Muscle of leg (tissue), 11 donors: ENCODE data around the gene LGALS3BP. TPM values are rescaled to one million over a fixed set of nuclear protein-coding genes. Genes with fewer than 3 reads are reported as not detected.
"Not testable (repeated sequence)": the region's sequence is repeated elsewhere in the genome, so short reads cannot be mapped to it uniquely, and the experiment has no call there.

Source experiments
- DNase-seq: peaks from one replicate; pipeline ENCODE4 v3.0.0; 2013
- H3K27ac ChIP-seq: one replicate; pipeline ENCODE4 v1.5.1; 2013; ENCODE audit warnings: mild to moderate bottlenecking, low read length, control low read depth
- H3K27me3 ChIP-seq: one replicate; pipeline ENCODE4 v1.6.1; 2013; ENCODE audit warnings: low read length; ENCODE audit not compliant: control insufficient read depth, insufficient read depth
- H3K36me3 ChIP-seq: one replicate; pipeline ENCODE4 v1.6.1; 2013; ENCODE audit warnings: low read length; ENCODE audit not compliant: control insufficient read depth, insufficient read depth
- H3K4me1 ChIP-seq: one replicate; pipeline ENCODE4 v1.6.1; 2013; ENCODE audit warnings: low read length; ENCODE audit not compliant: control insufficient read depth, insufficient read depth
- H3K4me3 ChIP-seq: one replicate; pipeline ENCODE4 v1.5.1; 2013; ENCODE audit warnings: low read length, control low read depth
- H3K9me3 ChIP-seq: replicated peaks from 2 replicates; pipeline ENCODE4 v1.6.1; 2013; ENCODE audit warnings: low read depth, low read length; ENCODE audit not compliant: control insufficient read depth
- WGBS: methylation state at CpG from one replicate; pipeline ENCODE4 v1.1.5; 2013; ENCODE audit warnings: missing lambda C conversion rate; ENCODE audit not compliant: insufficient coverage; 5-methylcytosine and 5-hydroxymethylcytosine counted together
- polyA plus RNA-seq, 8 donors: library from polyadenylated mRNA; unstranded; fragments of 120-200 nt; gene quantifications; one replicate each; pipeline versions ENCODE4 v1.2.1 to v1.2.3, GENCODE V29; 2013; ENCODE audit warnings: inconsistent platforms in 1 of 8, low replicate concordance in 1 of 8; ENCODE audit not compliant: insufficient read length in 8 of 8, insufficient read depth in 1 of 8
- total RNA-seq: library from RNA; stranded (reverse); fragments of 120-200 nt; gene quantifications from one replicate; pipeline ENCODE4 v1.2.4, GENCODE V29; 2013

The LGALS3BP gene
- total and polyA plus RNA-seq, 9 donors = 31.9 to 78.6 (median 57.4) TPM

DNA sequence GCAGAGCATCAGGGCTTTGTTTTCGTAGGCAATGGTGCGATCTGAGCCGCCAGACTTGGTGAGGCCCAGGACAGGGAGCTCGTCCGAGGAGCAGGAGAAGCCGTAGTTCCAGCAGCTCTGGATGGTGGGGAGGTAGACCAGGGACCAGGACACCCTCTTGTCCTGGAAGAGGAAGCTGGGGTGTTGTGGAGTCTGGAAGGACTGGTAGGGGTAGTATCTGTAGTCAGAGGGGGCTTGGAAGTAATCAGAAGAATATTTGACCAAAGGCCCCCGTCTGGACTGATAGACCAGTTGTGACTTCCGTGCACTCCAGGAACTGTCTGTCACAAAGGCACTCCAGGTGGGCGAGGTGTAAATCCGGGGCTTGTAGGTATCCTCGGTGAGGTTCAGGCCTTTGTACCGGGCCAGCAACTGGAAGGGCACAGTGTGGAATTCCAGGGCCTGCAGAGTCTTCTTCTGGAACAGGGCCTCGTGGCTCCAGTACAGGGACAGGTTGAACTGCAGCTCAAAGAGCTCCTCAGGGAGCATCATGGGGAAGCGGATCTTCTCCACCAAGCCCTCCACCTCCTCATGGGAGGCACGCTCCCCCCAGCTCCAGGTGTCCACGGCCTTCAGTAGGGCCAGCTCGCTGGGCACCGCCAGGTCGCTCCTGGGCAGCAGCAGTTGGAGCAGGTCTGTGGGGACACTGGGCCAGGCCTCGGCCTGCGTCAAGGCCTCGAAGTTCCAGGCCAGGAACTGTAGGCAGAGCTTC lies 7.8 kb downstream of the LGALS3BP start:
- WGBS = 72% methylated on average over 22 of the region's 22 CpGs
- no peaks in the 10 kb centered on the region for H3K27me3 ChIP-seq
- H3K36me3 ChIP-seq = peaks cover 54% of the 10 kb centered on the region
- H3K27ac ChIP-seq = no peak overlapping the region
- H3K4me3 ChIP-seq = no peak overlapping the region
- no peaks in the 10 kb centered on the region for H3K9me3 ChIP-seq
- H3K4me1 ChIP-seq = peaks cover 56% of the 10 kb centered on the region
- no peak for DNase-seq

DNA sequence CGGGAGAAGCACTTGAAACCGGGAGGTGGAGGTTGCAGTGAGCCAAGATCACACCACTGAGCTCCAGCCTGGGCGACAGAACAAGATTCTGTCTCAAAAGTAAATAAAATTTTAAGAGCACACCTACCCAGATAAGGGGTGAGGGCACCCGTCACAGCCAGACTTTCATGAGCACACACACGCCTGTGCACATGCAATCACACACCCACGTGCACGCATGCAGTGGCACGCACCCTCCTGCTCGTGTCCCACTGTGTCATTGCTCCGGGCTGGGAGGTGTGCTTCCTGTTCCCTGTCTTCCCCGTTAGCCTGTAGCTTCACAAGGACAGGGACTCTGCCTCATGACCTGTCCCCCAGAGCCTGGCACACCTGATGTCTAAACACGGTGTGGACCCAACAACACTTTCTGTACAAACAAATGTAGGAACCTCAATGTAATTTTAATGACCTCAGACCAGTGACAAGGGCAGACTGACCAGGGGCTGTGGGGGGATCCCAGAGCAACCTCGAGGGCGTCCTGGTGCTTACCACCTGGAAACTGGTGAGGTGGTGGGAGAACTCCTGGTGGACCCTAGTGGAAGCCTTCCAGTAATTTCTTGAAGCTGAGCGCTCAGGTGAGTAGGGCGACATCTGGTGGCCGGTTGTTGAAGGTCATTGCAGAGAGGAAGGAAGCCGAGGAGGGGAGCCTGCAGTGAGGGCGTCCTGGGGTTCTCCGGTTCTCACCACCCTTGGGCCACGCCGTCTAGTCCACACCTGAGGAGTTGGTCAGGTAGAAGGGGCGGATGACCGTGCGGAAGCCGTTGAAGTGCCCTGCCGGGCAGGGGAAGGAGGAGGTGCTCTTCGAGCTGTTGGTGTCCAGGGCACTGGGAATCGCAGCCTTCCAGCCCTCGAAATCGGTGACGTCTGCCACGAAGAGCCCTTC lies 8.6 kb downstream of the LGALS3BP start:
- no peak overlapping the region for H3K27ac ChIP-seq
- no peaks in the 10 kb centered on the region for H3K9me3 ChIP-seq
- WGBS = 38% methylated on average over 31 of the region's 33 CpGs
- peak; percentile 85 for DNase-seq
- H3K4me3 ChIP-seq = no peak overlapping the region
- peaks cover 56% of the 10 kb centered on the region for H3K4me1 ChIP-seq
- peaks cover 46% of the 10 kb centered on the region for H3K36me3 ChIP-seq
- H3K27me3 ChIP-seq = no peaks in the 10 kb centered on the region

- Histone ChIP-seq H3K9me3 (no peaks in the 10 kb centered on the region), H3K4me3 (no peak overlapping the region), H3K27me3 (no peaks in the 10 kb centered on the region), H3K36me3 (peaks cover 44% of the 10 kb centered on the region), H3K4me1 (peaks cover 52% of the 10 kb centered on the region), H3K27ac (no peak overlapping the region)
- 80% methylated on average over 8 of the region's 9 CpGs for WGBS
- no peak for DNase-seq
These were observed 9.9 kb downstream of the LGALS3BP start for GRCh38 chr17:78969865-78970264.

GRCh38 chr17:78967782-78968362 lies 11.9 kb downstream of the LGALS3BP start:
- Histone ChIP-seq H3K36me3 (peaks cover 36% of the 10 kb centered on the region), H3K27ac (no peak overlapping the region), H3K4me1 (peaks cover 32% of the 10 kb centered on the region), H3K4me3 (no peak overlapping the region), H3K9me3 (no peaks in the 10 kb centered on the region), H3K27me3 (no peaks in the 10 kb centered on the region)
- no peak for DNase-seq
- 84% methylated on average over 12 of the region's 21 CpGs for WGBS

DNA sequence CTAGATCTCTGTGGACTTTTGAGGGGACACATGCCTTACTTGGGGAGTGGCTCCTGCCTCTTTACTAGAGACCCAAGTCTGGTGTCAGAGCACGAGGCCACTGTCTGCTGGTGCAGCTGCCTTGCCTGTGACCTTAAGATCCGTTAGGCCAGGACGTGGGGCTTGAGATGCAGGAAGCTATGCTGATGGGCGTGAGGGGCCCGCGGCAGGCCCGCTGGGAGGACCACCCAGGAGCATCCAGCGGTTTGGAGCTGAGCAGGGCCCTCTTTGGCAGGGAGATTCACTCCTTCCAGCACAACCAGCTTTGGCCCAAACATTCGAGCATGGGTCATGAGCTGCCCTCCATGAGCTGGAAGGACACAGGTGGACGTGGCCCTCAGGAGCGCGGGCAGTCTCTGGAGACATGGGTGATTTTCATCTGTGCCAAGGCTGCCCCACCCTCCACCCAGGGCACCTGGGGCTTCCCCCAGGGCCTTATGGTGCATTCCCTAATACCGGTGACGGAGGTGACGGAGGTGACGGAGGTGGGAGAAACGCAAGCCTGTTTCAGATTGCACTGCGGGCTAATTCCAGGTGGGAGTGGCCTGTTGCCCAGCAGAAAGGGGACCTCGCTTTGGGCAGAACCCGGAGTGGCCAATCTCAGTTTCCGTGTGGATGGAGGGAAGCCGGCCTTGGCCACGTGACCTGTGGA lies 12.7 kb downstream of the LGALS3BP start:
- H3K4me3 ChIP-seq = no peak overlapping the region

GRCh38 chr17:78966123-78966813 lies 13.5 kb downstream of the LGALS3BP start:
- Histone ChIP-seq H3K4me1 (peaks cover 32% of the 10 kb centered on the region), H3K9me3 (no peaks in the 10 kb centered on the region), H3K27me3 (no peaks in the 10 kb centered on the region), H3K4me3 (no peak overlapping the region), H3K27ac (no peak overlapping the region), H3K36me3 (peaks cover 26% of the 10 kb centered on the region)
- DNase-seq = no peak
- 55% methylated on average over 17 of the region's 26 CpGs for WGBS

More for the DNA sequence above, 12.7 kb downstream of the LGALS3BP start:
- Histone ChIP-seq H3K27me3 (no peaks in the 10 kb centered on the region), H3K4me1 (peaks cover 37% of the 10 kb centered on the region), H3K27ac (no peak overlapping the region), H3K9me3 (no peaks in the 10 kb centered on the region), H3K36me3 (peaks cover 32% of the 10 kb centered on the region)
- DNase-seq = no peak
- WGBS = 56% methylated on average over 22 of the region's 23 CpGs

DNA sequence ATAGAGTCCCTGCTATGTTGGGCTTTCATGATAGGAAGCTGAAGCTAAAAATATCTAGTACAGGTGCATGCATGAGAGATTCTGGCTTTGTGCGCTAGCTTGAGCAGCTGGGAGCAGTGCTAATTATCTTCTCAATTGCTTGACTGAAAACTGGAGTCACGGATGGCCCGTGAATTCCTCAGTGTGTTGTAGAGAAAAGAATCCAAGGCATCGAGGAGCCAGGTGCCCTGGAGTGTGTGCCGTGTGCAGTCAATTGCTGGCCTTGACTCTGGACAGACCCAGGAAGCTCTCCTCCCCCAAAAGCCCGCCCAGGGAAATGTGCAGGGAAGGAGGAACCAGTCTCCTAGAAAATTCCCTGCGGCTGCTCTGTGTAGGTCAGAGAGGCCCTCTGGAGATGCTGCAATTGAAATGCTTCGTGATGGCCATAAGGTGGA lies 14.2 kb downstream of the LGALS3BP start:
- 42% methylated on average over 6 of the region's 8 CpGs for WGBS
- peak; percentile 45 for DNase-seq
- Histone ChIP-seq H3K27ac (no peak overlapping the region), H3K27me3 (no peaks in the 10 kb centered on the region), H3K36me3 (peaks cover 21% of the 10 kb centered on the region), H3K4me3 (no peak overlapping the region), H3K9me3 (no peaks in the 10 kb centered on the region), H3K4me1 (peaks cover 32% of the 10 kb centered on the region)

- no peak for DNase-seq
- Histone ChIP-seq H3K9me3 (no peaks in the 10 kb centered on the region), H3K36me3 (peaks cover 11% of the 10 kb centered on the region), H3K27me3 (no peaks in the 10 kb centered on the region), H3K27ac (no peak overlapping the region), H3K4me3 (no peak overlapping the region), H3K4me1 (peaks cover 34% of the 10 kb centered on the region)
- 82% methylated on average over 3 of the region's 6 CpGs for WGBS
These were observed 16.3 kb downstream of the LGALS3BP start for GRCh38 chr17:78963378-78963777.

DNA sequence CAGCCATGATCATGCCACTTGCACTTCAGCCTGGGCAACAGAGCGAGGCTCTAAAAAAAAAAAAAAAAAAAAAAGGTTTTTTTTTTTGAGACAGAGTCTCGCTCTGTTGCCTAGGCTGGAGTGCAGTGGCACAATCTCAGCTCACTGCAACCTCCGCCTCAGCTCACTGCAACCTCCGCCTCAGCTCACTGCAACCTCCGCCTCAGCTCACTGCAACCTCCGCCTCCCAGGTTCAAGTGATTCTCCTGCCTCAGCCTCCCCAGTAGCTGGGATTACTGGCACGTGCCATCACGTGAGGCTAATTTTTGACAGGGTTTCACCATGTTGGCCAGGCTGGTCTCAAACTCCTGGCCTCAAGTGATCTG lies 16.8 kb downstream of the LGALS3BP start:
- H3K4me1 ChIP-seq = peaks cover 34% of the 10 kb centered on the region
- not testable (repeated sequence) for H3K9me3 ChIP-seq, DNase-seq, H3K36me3 ChIP-seq, H3K27ac ChIP-seq, H3K4me3 ChIP-seq, H3K27me3 ChIP-seq
- 94% methylated on average over 7 of the region's 8 CpGs for WGBS
